CD4-positive, alpha-beta T cell treated with Interleukin-12 subunit alpha and Interleukin-12 subunit beta, for 1 hour (primary cell): ENCODE data around the gene MAN1A1.

Source experiments
- DNase-seq: peaks from one replicate; pipeline ENCODE4 v3.0.0-alpha.2; 2020

Gene MAN1A1

GRCh38 chr6:119345114-119345513, 4.4 kb downstream of the MAN1A1 start:
- no peak for DNase-seq

- DNase-seq: no peak
These were observed 5.3 kb downstream of the MAN1A1 start for GRCh38 chr6:119344306-119344705.

- DNase-seq: no peak
These were observed 5.9 kb downstream of the MAN1A1 start for GRCh38 chr6:119343573-119344146.

- peak; percentile 23 for DNase-seq
These were observed 6.4 kb downstream of the MAN1A1 start for GRCh38 chr6:119343167-119343566.

GRCh38 chr6:119342430-119342829, 7.1 kb downstream of the MAN1A1 start:
- DNase-seq: no peak

GRCh38 chr6:119340796-119341487, 8.6 kb downstream of the MAN1A1 start:
- no peak for DNase-seq

GRCh38 chr6:119339941-119340456, 9.6 kb downstream of the MAN1A1 start:
- no peak for DNase-seq

- DNase-seq: no peak
These were observed 11.8 kb downstream of the MAN1A1 start for GRCh38 chr6:119337762-119338161.

GRCh38 chr6:119337252-119337651, 12.3 kb downstream of the MAN1A1 start:
- DNase-seq: no peak

- DNase-seq: no peak
These were observed 14.9 kb downstream of the MAN1A1 start for GRCh38 chr6:119334535-119335264.

GRCh38 chr6:119333707-119334295, 15.8 kb downstream of the MAN1A1 start:
- peak; percentile 53 for DNase-seq

GRCh38 chr6:119333063-119333609, 16.4 kb downstream of the MAN1A1 start:
- no peak for DNase-seq

GRCh38 chr6:119331663-119332286, 17.8 kb downstream of the MAN1A1 start:
- no peak for DNase-seq

- no peak for DNase-seq
These were observed 18.9 kb downstream of the MAN1A1 start for GRCh38 chr6:119330520-119331113.

- DNase-seq: no peak
These were observed 19.8 kb downstream of the MAN1A1 start for GRCh38 chr6:119329794-119330180.

GRCh38 chr6:119328892-119329793, 20.4 kb downstream of the MAN1A1 start:
- DNase-seq: no peak

GRCh38 chr6:119328254-119328653, 21.3 kb downstream of the MAN1A1 start:
- no peak for DNase-seq

GRCh38 chr6:119327810-119328209, 21.8 kb downstream of the MAN1A1 start:
- DNase-seq: no peak

- no peak for DNase-seq
These were observed 23.1 kb downstream of the MAN1A1 start for GRCh38 chr6:119326291-119327005.

- DNase-seq: no peak
These were observed 23.8 kb downstream of the MAN1A1 start for GRCh38 chr6:119325559-119326265.
